Astrocyte (in vitro differentiated cells and primary cell): ENCODE measurements around the gene CAMK1G. TPM values are rescaled to one million over a fixed set of nuclear protein-coding genes. Genes with fewer than 3 reads are reported as not detected.

Experiments
- DNase-seq: peaks from one replicate; pipeline ENCODE4 v3.0.0-alpha.2; 2010; ENCODE audit warnings: low read depth
- FAIRE-seq: peaks from 2 replicates; lab custom pipeline; 2011; peaks lifted over from hg19 to GRCh38; lab: Jason Lieb, UNC
- H2AFZ ChIP-seq: 2 replicates; pipeline ENCODE4 v1.6.0; 2012; ENCODE audit warnings: low read depth, low read length, inconsistent platforms
- H3K27ac ChIP-seq: 2 replicates; pipeline ENCODE4 v1.5.1; 2011; ENCODE audit warnings: low read depth, low read length, inconsistent platforms
- H3K27me3 ChIP-seq: 2 replicates; pipeline ENCODE4 v1.6.0; 2011; ENCODE audit warnings: low read length, inconsistent platforms; ENCODE audit not compliant: insufficient read depth
- H3K36me3 ChIP-seq: 2 replicates; pipeline ENCODE4 v1.5.1; 2011; ENCODE audit warnings: low read length, inconsistent platforms; ENCODE audit not compliant: insufficient read depth
- H3K4me1 ChIP-seq: 2 replicates; pipeline ENCODE4 v1.5.1; 2011; ENCODE audit warnings: low read length, inconsistent platforms; ENCODE audit not compliant: insufficient read depth
- H3K4me2 ChIP-seq: 2 replicates; pipeline ENCODE4 v1.6.0; 2012; ENCODE audit warnings: low read length, inconsistent platforms
- H3K4me3 ChIP-seq: 2 replicates; pipeline ENCODE4 v1.5.1; 2011; ENCODE audit warnings: low read depth, mild to moderate bottlenecking, low read length, inconsistent platforms; ENCODE audit not compliant: insufficient read depth
- H3K79me2 ChIP-seq: 2 replicates; pipeline ENCODE4 v1.6.0; 2012; ENCODE audit warnings: mild to moderate bottlenecking, low read length, inconsistent platforms; ENCODE audit not compliant: insufficient read depth
- H3K9ac ChIP-seq: 2 replicates; pipeline ENCODE4 v1.6.0; 2012; ENCODE audit warnings: mild to moderate bottlenecking, low read length, inconsistent platforms
- H3K9me3 ChIP-seq: 2 replicates; pipeline ENCODE4 v1.5.1; 2012; ENCODE audit warnings: low read depth, mild to moderate bottlenecking, low read length, inconsistent platforms; ENCODE audit not compliant: insufficient read depth
- H4K20me1 ChIP-seq: 2 replicates; pipeline ENCODE4 v1.6.0; 2012; ENCODE audit warnings: low read length, inconsistent platforms; ENCODE audit not compliant: insufficient read depth
- H3K27ac Mint-ChIP-seq: one replicate; pipeline ENCODE4 v1.8.0; 2021; ENCODE audit warnings: mild to moderate bottlenecking, mixed read lengths; ENCODE audit not compliant: unreplicated experiment
- H3K27me3 Mint-ChIP-seq: one replicate; pipeline ENCODE4 v1.8.0; 2021; ENCODE audit warnings: low read depth, mixed read lengths; ENCODE audit not compliant: unreplicated experiment
- H3K36me3 Mint-ChIP-seq: one replicate; pipeline ENCODE4 v1.8.0; 2021; ENCODE audit warnings: low read depth, mixed read lengths; ENCODE audit not compliant: unreplicated experiment
- H3K4me1 Mint-ChIP-seq: one replicate; pipeline ENCODE4 v1.8.0; 2021; ENCODE audit warnings: low read depth, mixed read lengths; ENCODE audit not compliant: unreplicated experiment
- H3K4me3 Mint-ChIP-seq: one replicate; pipeline ENCODE4 v1.8.0; 2021; ENCODE audit warnings: mild to moderate bottlenecking, moderate library complexity, mixed read lengths; ENCODE audit not compliant: unreplicated experiment
- H3K9me3 Mint-ChIP-seq: one replicate; pipeline ENCODE4 v1.8.0; 2021; ENCODE audit warnings: mild to moderate bottlenecking, mixed read lengths; ENCODE audit not compliant: unreplicated experiment
- CTCF ChIP-seq: IDR thresholded peaks from 2 replicates; pipeline ENCODE4 v1.5.1; 2011; ENCODE audit warnings: low read depth, mild to moderate bottlenecking, inconsistent platforms, low read length, moderate library complexity; ENCODE audit not compliant: insufficient read depth
- EZH2 ChIP-seq: IDR thresholded peaks from 2 replicates; pipeline ENCODE4 v1.6.1; 2012; ENCODE audit warnings: mild to moderate bottlenecking, low read length, inconsistent platforms; ENCODE audit not compliant: insufficient read depth
- total RNA-seq: library from RNA; stranded (reverse); gene quantifications from 2 replicates; pipeline ENCODE4 v1.2.1, GENCODE V29; 2021

The CAMK1G gene
- total RNA-seq, 1 donor from 2014 or later = 0.45 TPM

- no peaks in the 10 kb centered on the region for H3K79me2 ChIP-seq
- peaks cover 8% of the 10 kb centered on the region for H3K4me1 ChIP-seq
- Mint-ChIP-seq H3K36me3 (peaks cover 13% of the 10 kb centered on the region), H3K27ac (no peak overlapping the region), H3K27me3 (peaks cover 50% of the 10 kb centered on the region), H3K4me1 (peaks cover 24% of the 10 kb centered on the region), H3K9me3 (no peaks in the 10 kb centered on the region), H3K4me3 (no peak overlapping the region)
- no peaks in the 10 kb centered on the region for H3K27me3 ChIP-seq
- H3K9ac ChIP-seq = no peak overlapping the region
- H2AFZ ChIP-seq = no peak overlapping the region
- DNase-seq = no peak
- H3K36me3 ChIP-seq = no peaks in the 10 kb centered on the region
- no peak overlapping the region for H3K4me2 ChIP-seq
- H3K9me3 ChIP-seq = no peaks in the 10 kb centered on the region
- H3K27ac ChIP-seq = no peak overlapping the region
- no peak overlapping the region for H3K4me3 ChIP-seq
- no peaks in the 10 kb centered on the region for H4K20me1 ChIP-seq
- no peak for TF ChIP-seq CTCF
- no peak for TF ChIP-seq EZH2
- FAIRE-seq = no peak
These were observed 37.8 kb downstream of the CAMK1G start for GRCh38 chr1:209621286-209621685.

DNA sequence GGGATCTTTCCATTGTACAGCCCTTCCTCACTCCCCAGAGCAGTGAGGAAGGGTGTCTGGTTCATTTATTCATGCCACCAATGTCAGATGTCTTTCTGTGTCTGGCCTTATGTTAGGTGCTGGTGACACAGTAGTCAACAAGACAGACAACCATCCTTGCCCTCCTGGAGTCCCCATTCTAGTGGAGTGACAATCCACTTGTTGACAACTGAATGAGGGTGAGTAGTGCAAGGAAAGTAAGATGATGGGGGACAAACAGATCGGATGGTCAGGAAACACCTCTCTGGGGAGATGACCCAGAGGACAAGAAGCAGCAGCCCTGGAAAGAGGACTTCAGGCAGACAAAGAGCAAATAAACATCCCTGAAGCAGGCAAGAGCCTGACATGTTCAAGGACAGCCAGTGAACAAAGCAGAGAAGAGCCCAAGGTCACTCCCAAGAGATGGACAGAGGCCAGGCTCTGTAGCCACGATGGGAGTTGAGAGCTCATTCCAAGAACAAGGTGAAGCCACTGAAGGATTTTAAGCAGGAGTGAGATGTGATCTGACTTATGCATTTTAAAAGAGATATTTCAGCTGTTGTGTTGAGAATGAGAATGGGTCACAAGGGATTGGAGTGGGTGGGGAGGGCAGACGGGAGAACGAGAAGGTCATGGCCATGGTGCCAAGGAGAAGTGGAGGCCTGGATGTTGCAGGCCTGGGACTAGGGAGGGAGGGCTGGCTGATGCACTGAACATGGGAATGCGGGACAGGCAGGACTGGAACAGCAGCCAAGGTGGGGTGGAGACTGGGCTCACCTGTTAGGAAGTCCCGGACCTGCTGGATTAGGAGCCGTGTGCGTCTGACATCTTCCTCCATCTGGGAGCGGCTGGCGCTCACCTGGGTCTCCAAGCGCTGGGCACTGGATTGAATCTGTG lies 38.5 kb downstream of the CAMK1G start:
- Mint-ChIP-seq H3K9me3 (no peaks in the 10 kb centered on the region), H3K27ac (no peak overlapping the region), H3K27me3 (peaks cover 48% of the 10 kb centered on the region), H3K4me3 (peak overlapping the region; percentile 5), H3K4me1 (peaks cover 24% of the 10 kb centered on the region), H3K36me3 (peaks cover 13% of the 10 kb centered on the region)
- Histone ChIP-seq H3K9me3 (no peaks in the 10 kb centered on the region), H3K4me1 (peaks cover 8% of the 10 kb centered on the region), H4K20me1 (no peaks in the 10 kb centered on the region), H2AFZ (no peak overlapping the region), H3K4me3 (no peak overlapping the region), H3K27me3 (no peaks in the 10 kb centered on the region), H3K4me2 (no peak overlapping the region), H3K79me2 (no peaks in the 10 kb centered on the region), H3K9ac (no peak overlapping the region), H3K36me3 (no peaks in the 10 kb centered on the region), H3K27ac (no peak overlapping the region)
- no peak for DNase-seq
- no peak for FAIRE-seq
- TF ChIP-seq CTCF = no peak
- no peak for TF ChIP-seq EZH2
